Measurements from ENCODE around the gene CPVL. TPM values are rescaled to one million over a fixed set of nuclear protein-coding genes. Genes with fewer than 3 reads are reported as not detected.

The CPVL gene
- total and polyA plus RNA-seq, 2 donors (not counting 1 experiment from before 2014, with no cell fraction given), result 2.6 TPM; not detected in 1

GRCh38 chr7:29003703-29004102 is 142.6 kb downstream of the CPVL start:
- TF ChIP-seq EZH2 (IDR thresholded peaks at IDR 0.05; ENCODE audit: borderline replicate concordance, insufficient read depth, low read depth, low read length, poor library complexity, severe bottlenecking), result no peak
- TF ChIP-seq, protein P1, sequence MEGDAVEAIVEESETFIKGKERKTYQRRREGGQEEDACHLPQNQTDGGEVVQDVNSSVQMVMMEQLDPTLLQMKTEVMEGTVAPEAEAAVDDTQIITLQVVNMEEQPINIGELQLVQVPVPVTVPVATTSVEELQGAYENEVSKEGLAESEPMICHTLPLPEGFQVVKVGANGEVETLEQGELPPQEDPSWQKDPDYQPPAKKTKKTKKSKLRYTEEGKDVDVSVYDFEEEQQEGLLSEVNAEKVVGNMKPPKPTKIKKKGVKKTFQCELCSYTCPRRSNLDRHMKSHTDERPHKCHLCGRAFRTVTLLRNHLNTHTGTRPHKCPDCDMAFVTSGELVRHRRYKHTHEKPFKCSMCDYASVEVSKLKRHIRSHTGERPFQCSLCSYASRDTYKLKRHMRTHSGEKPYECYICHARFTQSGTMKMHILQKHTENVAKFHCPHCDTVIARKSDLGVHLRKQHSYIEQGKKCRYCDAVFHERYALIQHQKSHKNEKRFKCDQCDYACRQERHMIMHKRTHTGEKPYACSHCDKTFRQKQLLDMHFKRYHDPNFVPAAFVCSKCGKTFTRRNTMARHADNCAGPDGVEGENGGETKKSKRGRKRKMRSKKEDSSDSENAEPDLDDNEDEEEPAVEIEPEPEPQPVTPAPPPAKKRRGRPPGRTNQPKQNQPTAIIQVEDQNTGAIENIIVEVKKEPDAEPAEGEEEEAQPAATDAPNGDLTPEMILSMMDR (IDR thresholded peaks at IDR 0.05), result no peak
- ChIA-PET CTCF (no interaction called here), POLR2A (no interaction called here)
- ATAC-seq (ENCODE audit: low read depth), result no peak
- WGBS (ENCODE audit: insufficient coverage), result 96% methylated on average over 3 of the region's 5 CpGs
- H2AFZ ChIP-seq (ENCODE audit: insufficient read depth, low read depth, low read length, poor library complexity, severe bottlenecking), result no peak overlapping the region
- H3K4me3 ChIP-seq (ENCODE audit: control extremely low read depth in 1 of 5, extremely low read depth in 1 of 5, insufficient read depth in 1 of 5, low read depth in 2 of 5, low read length in 4 of 5), result no peak overlapping the region
- H3K27me3 ChIP-seq (replicated peaks in 1 of 4; ENCODE audit: control extremely low read depth in 1 of 4, control insufficient read depth in 3 of 4, insufficient read depth in 4 of 4, low read length in 3 of 4), result no peaks in the 10 kb centered on the region
- no peaks in the 10 kb centered on the region for H3K36me3 ChIP-seq (replicated peaks in 1 of 2; ENCODE audit: control extremely low read depth in 1 of 2, control insufficient read depth in 1 of 2, extremely low read depth in 1 of 2, insufficient read depth in 2 of 2, low read length in 1 of 2)
- no peak overlapping the region for H3K4me2 ChIP-seq (replicated peaks; ENCODE audit: low read depth, low read length, poor library complexity, severe bottlenecking)
- Mint-ChIP-seq H3K4me3 (no peak overlapping the region), H3K27me3 (peaks cover 33% of the 10 kb centered on the region), H3K9me3 (ENCODE audit: insufficient read depth) (no peaks in the 10 kb centered on the region), H3K4me1 (no peaks in the 10 kb centered on the region), H3K27ac (no peak overlapping the region)
- intact Hi-C loops (cut with micrococcal nuclease), result no loop called here
- DNase-seq, result no peak
- no peaks in the 10 kb centered on the region for H3K9me3 ChIP-seq (ENCODE audit: control extremely low read depth in 1 of 3, control insufficient read depth in 2 of 3, insufficient read depth in 1 of 3, low read length in 2 of 3)
- H3K9ac ChIP-seq (ENCODE audit: low read length), result no peak overlapping the region
- H3K27ac ChIP-seq (ENCODE audit: low read length in 2 of 2), result no peak overlapping the region
- H4K20me1 ChIP-seq (ENCODE audit: control insufficient read depth, insufficient read depth, low read length, poor library complexity, severe bottlenecking), result no peaks in the 10 kb centered on the region
- no peaks in the 10 kb centered on the region for H3K79me2 ChIP-seq (ENCODE audit: control insufficient read depth, insufficient read depth, low read length)
- H3K4me1 ChIP-seq (ENCODE audit: control insufficient read depth in 2 of 2, insufficient read depth in 2 of 2, low read length in 2 of 2), result no peaks in the 10 kb centered on the region

GRCh38 chr7:29000717-29001076 is 145.6 kb downstream of the CPVL start:
- 100% methylated on average over 2 of the region's 2 CpGs for WGBS (ENCODE audit: insufficient coverage)

More at GRCh38 chr7:29000717-29001076, 145.6 kb downstream of the CPVL start:
- DNase-seq (no peak), ATAC-seq (ENCODE audit: low read depth) (no peak)
- Mint-ChIP-seq H3K27me3 (peaks cover 19% of the 10 kb centered on the region), H3K4me1 (no peaks in the 10 kb centered on the region), H3K27ac (no peak overlapping the region), H3K9me3 (ENCODE audit: insufficient read depth) (no peaks in the 10 kb centered on the region), H3K4me3 (no peak overlapping the region)
- no peaks in the 10 kb centered on the region for H4K20me1 ChIP-seq (ENCODE audit: control insufficient read depth, insufficient read depth, low read length, poor library complexity, severe bottlenecking)
- H3K9ac ChIP-seq (ENCODE audit: low read length), result no peak overlapping the region
- CTCF ChIA-PET, result no interaction called here
- POLR2A ChIA-PET, result no interaction called here
- no peaks in the 10 kb centered on the region for H3K79me2 ChIP-seq (ENCODE audit: control insufficient read depth, insufficient read depth, low read length)
- H2AFZ ChIP-seq (ENCODE audit: insufficient read depth, low read depth, low read length, poor library complexity, severe bottlenecking), result no peak overlapping the region
- H3K9me3 ChIP-seq (ENCODE audit: control extremely low read depth in 1 of 3, control insufficient read depth in 2 of 3, insufficient read depth in 1 of 3, low read length in 2 of 3), result no peaks in the 10 kb centered on the region
- intact Hi-C loops (cut with micrococcal nuclease), result no loop called here
- no peak overlapping the region for H3K27ac ChIP-seq (ENCODE audit: low read length in 2 of 2)
- peaks cover 0 to 4% (median 1%) of the 10 kb centered on the region in 4 experiments for H3K27me3 ChIP-seq (replicated peaks in 1 of 4; ENCODE audit: control extremely low read depth in 1 of 4, control insufficient read depth in 3 of 4, insufficient read depth in 4 of 4, low read length in 3 of 4)
- no peak overlapping the region for H3K4me2 ChIP-seq (replicated peaks; ENCODE audit: low read depth, low read length, poor library complexity, severe bottlenecking)
- H3K4me1 ChIP-seq (ENCODE audit: control insufficient read depth in 2 of 2, insufficient read depth in 2 of 2, low read length in 2 of 2), result no peaks in the 10 kb centered on the region
- no peak for TF ChIP-seq EZH2 (IDR thresholded peaks at IDR 0.05; ENCODE audit: borderline replicate concordance, insufficient read depth, low read depth, low read length, poor library complexity, severe bottlenecking)
- TF ChIP-seq, protein P1 (IDR thresholded peaks at IDR 0.05), result no peak
- no peaks in the 10 kb centered on the region for H3K36me3 ChIP-seq (replicated peaks in 1 of 2; ENCODE audit: control extremely low read depth in 1 of 2, control insufficient read depth in 1 of 2, extremely low read depth in 1 of 2, insufficient read depth in 2 of 2, low read length in 1 of 2)
- no peak overlapping the region for H3K4me3 ChIP-seq (ENCODE audit: control extremely low read depth in 1 of 5, extremely low read depth in 1 of 5, insufficient read depth in 1 of 5, low read depth in 2 of 5, low read length in 4 of 5)

Data from B cell (primary cell).